GM19467 (cell line): ENCODE results near the gene TBCD.

Experiments
- ATAC-seq: cut with Tn5 transposase; IDR thresholded peaks from one replicate; pipeline ENCODE4 v1.9.1; 2021; ENCODE audit warnings: mild to moderate bottlenecking, moderate library complexity; ENCODE audit not compliant: unreplicated experiment

Gene TBCD

GRCh38 chr17:82917699-82918345 is 166.0 kb downstream of the TBCD start:
- ATAC-seq = no peak

DNA sequence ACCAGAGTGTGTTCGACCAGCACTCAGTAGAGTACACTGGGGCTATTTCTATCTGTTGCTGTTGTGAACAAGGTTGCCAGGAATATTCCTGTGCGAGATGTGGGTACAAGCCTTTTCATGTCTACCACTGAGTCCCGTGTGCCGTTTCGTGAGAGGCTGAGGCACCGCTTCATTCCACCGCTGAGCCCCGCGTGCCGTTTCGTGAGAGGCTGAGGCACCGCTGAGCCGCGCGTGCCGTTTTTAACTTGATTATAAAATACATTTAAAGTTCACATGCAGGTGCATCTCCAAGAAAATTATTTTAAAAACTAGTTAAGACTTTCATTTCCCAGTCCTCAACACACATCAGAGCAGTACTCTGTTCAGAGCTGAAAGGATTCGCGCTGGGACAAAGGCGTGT is 166.6 kb downstream of the TBCD start:
- ATAC-seq = no peak

GRCh38 chr17:82920150-82920549 is 168.3 kb downstream of the TBCD start:
- ATAC-seq = no peak

- no peak for ATAC-seq
Observed at GRCh38 chr17:82920715-82921114, 168.8 kb downstream of the TBCD start.

DNA sequence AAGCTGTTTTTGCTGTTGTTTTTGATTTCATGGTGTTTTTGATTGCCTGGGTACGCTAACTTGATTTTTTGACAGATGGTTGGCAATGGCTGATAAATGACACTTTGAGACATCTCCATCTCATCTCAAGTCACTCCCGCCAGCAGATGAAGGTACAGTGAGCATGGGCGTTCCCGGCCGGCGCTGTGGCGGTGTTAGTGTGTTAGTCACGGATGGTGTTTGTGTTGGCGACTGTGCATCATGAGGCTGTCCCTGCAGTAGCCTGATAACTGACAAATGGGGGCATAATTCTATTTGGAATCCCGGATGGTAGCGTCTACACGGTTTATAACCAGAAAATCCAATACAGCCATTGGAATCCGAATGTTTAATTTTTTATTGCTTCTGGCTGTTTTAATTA is 169.6 kb downstream of the TBCD start:
- ATAC-seq = no peak

- ATAC-seq = no peak
Observed at GRCh38 chr17:82922646-82923045, 170.8 kb downstream of the TBCD start.

DNA sequence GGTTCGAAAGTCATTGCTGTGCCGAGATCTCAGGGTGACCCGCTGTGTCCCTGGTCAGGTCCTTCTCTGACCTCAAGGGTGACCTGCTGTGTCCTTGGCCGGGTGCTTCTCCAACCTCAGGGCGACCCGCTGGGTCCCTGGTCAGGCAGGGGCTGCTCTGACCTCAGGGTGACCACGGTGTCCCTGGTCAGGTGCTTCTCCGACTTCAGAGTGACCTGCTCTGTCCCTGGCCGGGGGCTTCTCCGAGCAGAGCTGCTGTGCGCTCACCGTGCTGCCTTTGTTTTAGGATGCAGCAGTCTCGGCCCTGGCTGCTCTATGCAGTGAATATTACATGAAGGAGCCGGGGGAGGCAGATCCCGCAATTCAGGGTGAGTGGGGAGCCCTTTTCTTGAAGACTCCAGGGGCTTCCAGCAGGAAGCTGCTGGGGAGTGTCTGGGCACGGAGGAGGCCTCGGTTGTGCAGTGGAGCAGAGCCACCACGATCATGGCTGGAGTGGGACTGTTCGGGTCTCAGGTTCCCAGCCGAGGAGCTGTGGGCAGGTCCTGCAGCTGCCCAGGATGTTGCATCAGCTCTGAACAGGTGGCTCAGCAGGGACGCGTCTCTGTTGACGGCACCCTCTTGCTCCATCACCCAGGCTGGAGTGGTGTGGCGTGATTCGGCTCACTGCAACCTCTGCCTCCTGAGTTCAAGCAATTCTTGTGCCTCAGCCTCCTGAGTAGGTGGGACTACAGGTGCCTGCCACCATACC is 171.7 kb downstream of the TBCD start:
- ATAC-seq = no peak

DNA sequence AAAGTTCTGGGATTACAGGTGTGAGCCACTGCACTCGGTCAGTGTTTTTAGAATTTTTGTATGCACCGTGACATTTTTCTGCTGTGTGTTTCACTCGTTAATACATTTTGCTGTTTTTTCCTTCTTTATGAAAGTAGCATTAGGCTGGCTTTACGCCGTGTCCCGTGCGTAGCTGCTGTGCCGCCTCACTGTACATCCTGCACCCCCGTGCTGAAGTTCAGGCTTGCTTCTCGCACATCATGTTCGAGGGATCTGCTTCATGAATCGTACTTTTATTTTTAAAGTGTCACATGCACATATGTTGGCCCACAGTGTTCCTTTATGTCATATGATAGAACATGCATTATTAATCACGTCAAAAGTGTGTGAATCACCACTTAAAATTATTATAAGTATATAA is 172.3 kb downstream of the TBCD start:
- no peak for ATAC-seq

DNA sequence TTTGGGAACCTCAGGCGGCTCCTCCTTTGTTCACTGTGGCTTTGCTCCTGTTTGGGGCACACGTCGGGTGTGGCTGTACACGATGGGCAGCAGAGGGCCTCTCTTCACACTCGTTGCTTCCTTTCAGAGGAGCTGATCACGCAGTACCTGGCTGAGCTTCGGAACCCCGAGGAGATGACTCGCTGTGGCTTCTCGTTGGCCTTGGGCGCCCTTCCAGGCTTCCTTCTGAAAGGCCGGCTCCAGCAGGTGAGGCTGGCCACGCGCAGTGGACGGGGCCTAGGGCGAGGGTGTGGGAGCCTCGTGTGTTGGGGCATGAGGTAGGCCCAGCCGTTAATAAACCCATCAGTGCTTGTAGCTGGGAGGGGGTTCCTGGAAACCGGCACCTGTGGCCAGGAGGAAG is 172.9 kb downstream of the TBCD start:
- ATAC-seq = no peak

DNA sequence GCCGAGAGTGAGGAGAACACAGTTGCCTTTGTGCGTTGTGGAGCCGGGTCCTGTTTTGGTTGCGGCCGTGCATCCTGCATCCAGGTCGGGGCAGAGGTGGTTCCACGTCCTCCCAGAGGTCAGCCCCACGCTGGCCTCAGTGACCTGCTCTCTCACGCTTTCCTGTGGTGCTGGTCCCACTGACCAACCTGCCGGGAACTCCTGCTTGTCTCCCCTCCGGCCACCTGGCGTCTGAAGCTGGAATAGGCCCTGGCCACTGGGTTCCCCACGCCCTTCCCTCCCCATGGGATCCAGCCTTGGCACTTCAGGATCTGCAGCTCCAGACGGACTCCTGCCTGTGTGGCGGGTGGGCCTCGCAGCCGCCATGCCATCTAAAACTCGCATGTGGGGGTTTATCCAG is 173.5 kb downstream of the TBCD start:
- ATAC-seq = no peak

- no peak for ATAC-seq
Observed at GRCh38 chr17:82926081-82926480, 174.2 kb downstream of the TBCD start.

GRCh38 chr17:82926716-82927115 is 174.9 kb downstream of the TBCD start:
- ATAC-seq = no peak

- ATAC-seq = no peak
Observed at GRCh38 chr17:82927311-82927660, 175.4 kb downstream of the TBCD start.

DNA sequence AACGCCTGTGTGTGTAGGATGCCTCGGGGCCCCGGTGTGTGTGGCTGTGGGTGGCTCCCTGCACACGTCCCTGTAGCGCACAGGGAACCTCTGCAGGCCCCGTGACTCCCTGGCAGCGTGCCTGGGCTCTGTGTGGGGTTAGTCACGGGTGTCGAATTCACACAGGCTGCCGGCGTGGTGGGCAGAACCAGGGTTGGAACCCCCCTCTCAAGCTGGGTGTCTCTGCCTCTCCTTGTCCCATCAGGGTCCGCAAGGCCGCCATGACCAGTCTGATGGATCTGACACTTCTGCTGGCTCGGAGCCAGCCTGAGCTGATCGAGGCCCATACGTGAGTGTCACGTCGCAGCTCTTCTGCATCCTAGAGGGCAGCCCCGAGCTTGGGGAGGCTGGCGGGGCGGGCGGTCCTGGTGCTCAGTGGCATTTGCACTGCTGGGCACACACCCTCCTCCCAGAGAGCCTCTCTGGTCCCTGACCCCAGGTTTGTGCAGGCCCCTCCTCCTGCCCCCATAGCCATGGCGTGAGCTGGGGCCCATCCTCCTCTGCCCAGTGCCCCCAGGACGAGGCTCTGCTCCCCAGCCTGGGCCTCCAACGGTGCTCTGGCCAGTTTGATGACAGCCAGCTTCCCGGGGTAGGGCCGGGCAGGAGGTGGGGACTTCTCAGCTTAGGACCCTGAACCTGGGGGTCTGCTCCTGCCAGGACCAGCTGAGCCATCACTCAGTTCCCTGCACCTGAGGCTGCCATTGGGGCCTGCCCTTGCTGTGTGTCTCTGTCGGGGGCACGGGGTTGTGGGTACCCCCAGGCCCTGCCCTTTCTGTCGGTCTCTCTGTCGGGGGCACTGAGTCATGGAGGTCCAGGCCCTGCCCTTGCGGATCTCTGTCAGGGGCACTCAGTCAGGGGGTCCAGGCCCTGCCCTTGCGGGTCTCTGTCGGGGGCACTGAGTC is 176.1 kb downstream of the TBCD start:
- ATAC-seq = no peak

- ATAC-seq = no peak
Observed at GRCh38 chr17:82929011-82929622, 177.3 kb downstream of the TBCD start.

DNA sequence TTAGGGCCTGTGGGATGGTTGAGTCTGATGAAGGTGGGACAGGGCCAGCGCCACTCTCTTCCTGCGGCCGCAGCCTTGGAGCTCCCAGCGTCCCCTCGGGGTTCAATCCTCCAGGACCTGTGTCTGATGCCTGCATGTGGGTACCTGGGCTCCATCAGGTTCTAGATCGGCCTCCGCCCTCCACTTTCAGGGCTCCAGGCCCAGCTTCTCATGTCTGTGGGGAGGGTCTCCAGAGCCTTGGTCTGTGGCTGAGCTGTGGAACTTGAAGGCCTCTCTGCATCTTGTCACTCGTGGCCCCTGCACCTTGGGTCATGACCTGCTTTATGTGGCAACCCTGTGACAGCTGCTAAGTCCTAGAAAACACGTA is 177.8 kb downstream of the TBCD start:
- no peak for ATAC-seq

- ATAC-seq = no peak
Observed at GRCh38 chr17:82930043-82930923, 178.4 kb downstream of the TBCD start.

GRCh38 chr17:82930924-82931698 is 179.2 kb downstream of the TBCD start:
- no peak for ATAC-seq

- ATAC-seq = no peak
Observed at GRCh38 chr17:82931699-82932517, 180.0 kb downstream of the TBCD start.
